ENCODE results near the gene SERINC1. TPM values are rescaled to one million over a fixed set of nuclear protein-coding genes. Genes with fewer than 3 reads are reported as not detected.

Gene SERINC1
- total RNA-seq, 1 donor from 2014 or later = 138 TPM

- no peak for DNase-seq (ENCODE audit: extremely low read depth, low read depth, low spot score)
These were observed 72.6 kb downstream of the SERINC1 start for GRCh38 chr6:122399055-122399347.

DNA sequence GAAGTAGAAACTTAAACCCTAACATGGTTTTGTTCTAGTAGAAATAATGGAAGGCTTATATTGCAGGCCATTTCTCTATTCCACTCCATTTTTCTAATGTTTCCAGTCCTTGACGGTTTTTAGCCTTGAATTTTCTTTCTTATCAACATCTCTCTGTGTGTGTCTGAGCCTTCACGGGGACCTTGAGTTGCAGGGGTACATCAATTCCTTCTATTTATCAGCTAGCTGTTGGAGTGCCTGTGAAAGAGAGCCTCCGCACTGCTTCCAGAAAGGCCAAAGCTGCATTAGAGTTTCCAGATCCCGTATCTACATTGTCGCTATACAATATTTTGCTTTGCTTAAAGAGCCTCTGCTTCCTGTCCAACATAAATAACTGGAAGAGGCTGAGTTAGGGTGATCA lies 77.6 kb downstream of the SERINC1 start:
- no peak for DNase-seq (ENCODE audit: extremely low read depth, low read depth, low spot score)

DNA sequence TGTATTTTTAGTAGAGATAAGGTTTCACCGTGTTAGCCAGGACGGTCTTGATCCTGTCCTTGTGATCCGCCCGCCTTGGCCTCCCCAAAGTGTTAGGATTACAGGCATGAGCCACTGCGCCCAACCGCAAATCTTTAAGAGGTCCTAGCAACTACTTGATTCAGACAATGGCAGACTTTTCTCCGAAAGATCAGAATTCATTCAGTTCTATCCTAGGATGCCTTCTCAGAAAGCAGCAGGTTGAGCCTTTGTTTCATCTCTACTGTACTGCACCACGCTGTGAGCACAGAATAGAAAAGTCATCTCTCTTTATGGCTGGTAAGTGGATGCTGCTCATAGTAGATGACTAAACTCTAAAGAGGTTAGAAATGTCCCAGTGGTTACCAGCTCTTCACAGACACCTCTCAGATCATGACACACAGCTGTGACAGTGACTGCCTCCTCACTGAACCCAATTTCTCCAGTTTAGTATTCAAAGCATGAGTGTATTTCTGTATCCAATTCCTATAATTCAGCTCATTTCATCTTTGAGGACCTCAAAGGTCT lies 78.2 kb downstream of the SERINC1 start:
- DNase-seq (ENCODE audit: extremely low read depth, low read depth, low spot score) = no peak

Other genes starting within 250 kb of the SERINC1 start
- gene HSF2, start 72.2 kb downstream of the SERINC1 start, total RNA-seq = 10.3 and 20.4 TPM in 2 replicates
- 1.9 and 8.5 TPM in 2 replicates for gene PKIB, start 138.6 kb upstream of the SERINC1 start, total RNA-seq